Parathyroid adenoma (tissue), 2 donors: Measurements from ENCODE around the gene IL21R.
"Not testable (repeated sequence)": the region's sequence is repeated elsewhere in the genome, so short reads cannot be mapped to it uniquely, and the experiment has no call there.

Source experiments
- H2AFZ ChIP-seq: fragments of 300-600 bp; sonication (generic); one replicate; pipeline ENCODE4 v1.7.0; 2017; ENCODE audit warnings: antibody characterized with exemption, mild to moderate bottlenecking
- H3K27ac ChIP-seq: fragments of 300-600 bp; sonication (generic); one replicate; pipeline ENCODE4 v1.7.0; 2017
- H3K27me3 ChIP-seq: fragments of 300-600 bp; sonication (generic); one replicate; pipeline ENCODE4 v1.7.0; 2017; ENCODE audit warnings: low read length; ENCODE audit not compliant: control insufficient read depth, insufficient read depth
- H3K36me3 ChIP-seq: fragments of 300-600 bp; sonication (generic); one replicate; pipeline ENCODE4 v1.7.0; 2017; ENCODE audit warnings: low read length; ENCODE audit not compliant: control insufficient read depth, insufficient read depth
- H3K4me1 ChIP-seq: fragments of 300-600 bp; sonication (generic); one replicate; pipeline ENCODE4 v1.7.0; 2017; ENCODE audit warnings: control low read depth
- H3K4me2 ChIP-seq: fragments of 300-600 bp; sonication (generic); one replicate; pipeline ENCODE4 v1.7.0; 2017; ENCODE audit warnings: low read length
- H3K4me3 ChIP-seq: fragments of 300-600 bp; sonication (generic); one replicate; pipeline ENCODE4 v1.7.0; 2017; ENCODE audit warnings: low read depth, low read length
- H3K79me2 ChIP-seq: fragments of 300-600 bp; sonication (generic); one replicate; pipeline ENCODE4 v1.7.0; 2017; ENCODE audit warnings: control low read depth
- H3K9ac ChIP-seq: fragments of 300-600 bp; sonication (generic); one replicate; pipeline ENCODE4 v1.7.0; 2017; ENCODE audit warnings: mild to moderate bottlenecking
- H3K9me3 ChIP-seq: fragments of 300-600 bp; sonication (generic); one replicate; pipeline ENCODE4 v1.7.0; 2017; ENCODE audit warnings: low read length; ENCODE audit not compliant: control insufficient read depth
- TF ChIP-seq, protein P1 (sequence below): fragments of 300-600 bp; sonication (generic); IDR thresholded peaks from one replicate; pipeline ENCODE4 v1.7.0; 2017; ENCODE audit warnings: antibody characterized with exemption, mild to moderate bottlenecking
- donor health status: primary hyperparathyroidism.

Gene IL21R

DNA sequence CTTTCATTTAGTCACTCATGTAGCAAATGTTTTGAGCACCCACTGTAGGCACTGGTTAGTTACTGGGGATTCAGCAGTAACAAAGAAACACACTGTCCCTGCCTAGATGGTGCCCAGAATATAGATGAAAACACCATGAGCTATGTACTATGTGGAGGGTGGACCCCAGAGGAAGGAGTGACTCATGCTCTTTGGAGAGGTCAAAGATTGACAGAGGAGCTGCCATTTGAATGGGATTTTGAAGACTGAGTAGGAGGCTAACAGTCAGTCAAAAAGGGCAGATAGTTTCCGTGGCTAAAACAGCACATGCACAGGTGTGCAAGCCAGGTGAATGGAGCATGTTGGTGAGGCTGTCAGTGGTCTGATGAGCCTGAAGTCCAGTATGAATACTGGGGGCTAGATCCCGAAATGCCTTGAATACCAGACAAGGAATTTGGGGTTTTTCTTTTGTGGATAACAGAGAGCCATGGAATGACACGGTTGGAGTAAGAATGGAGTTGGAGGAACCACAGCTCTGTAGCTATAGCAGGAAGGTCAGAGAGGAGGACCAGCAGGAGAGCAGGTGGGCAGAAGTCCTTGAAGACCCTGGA is 6.1 kb downstream of the IL21R start:
- no peaks in the 10 kb centered on the region for H3K27me3 ChIP-seq
- no peaks in the 10 kb centered on the region for H3K4me1 ChIP-seq
- no peak overlapping the region for H3K4me2 ChIP-seq
- H3K9me3 ChIP-seq: peaks cover 3% of the 10 kb centered on the region
- TF ChIP-seq, protein P1, sequence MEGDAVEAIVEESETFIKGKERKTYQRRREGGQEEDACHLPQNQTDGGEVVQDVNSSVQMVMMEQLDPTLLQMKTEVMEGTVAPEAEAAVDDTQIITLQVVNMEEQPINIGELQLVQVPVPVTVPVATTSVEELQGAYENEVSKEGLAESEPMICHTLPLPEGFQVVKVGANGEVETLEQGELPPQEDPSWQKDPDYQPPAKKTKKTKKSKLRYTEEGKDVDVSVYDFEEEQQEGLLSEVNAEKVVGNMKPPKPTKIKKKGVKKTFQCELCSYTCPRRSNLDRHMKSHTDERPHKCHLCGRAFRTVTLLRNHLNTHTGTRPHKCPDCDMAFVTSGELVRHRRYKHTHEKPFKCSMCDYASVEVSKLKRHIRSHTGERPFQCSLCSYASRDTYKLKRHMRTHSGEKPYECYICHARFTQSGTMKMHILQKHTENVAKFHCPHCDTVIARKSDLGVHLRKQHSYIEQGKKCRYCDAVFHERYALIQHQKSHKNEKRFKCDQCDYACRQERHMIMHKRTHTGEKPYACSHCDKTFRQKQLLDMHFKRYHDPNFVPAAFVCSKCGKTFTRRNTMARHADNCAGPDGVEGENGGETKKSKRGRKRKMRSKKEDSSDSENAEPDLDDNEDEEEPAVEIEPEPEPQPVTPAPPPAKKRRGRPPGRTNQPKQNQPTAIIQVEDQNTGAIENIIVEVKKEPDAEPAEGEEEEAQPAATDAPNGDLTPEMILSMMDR: no peak
- no peaks in the 10 kb centered on the region for H3K36me3 ChIP-seq
- H3K27ac ChIP-seq: no peak overlapping the region
- no peak overlapping the region for H3K9ac ChIP-seq
- no peak overlapping the region for H3K4me3 ChIP-seq
- no peaks in the 10 kb centered on the region for H3K79me2 ChIP-seq
- no peak overlapping the region for H2AFZ ChIP-seq

DNA sequence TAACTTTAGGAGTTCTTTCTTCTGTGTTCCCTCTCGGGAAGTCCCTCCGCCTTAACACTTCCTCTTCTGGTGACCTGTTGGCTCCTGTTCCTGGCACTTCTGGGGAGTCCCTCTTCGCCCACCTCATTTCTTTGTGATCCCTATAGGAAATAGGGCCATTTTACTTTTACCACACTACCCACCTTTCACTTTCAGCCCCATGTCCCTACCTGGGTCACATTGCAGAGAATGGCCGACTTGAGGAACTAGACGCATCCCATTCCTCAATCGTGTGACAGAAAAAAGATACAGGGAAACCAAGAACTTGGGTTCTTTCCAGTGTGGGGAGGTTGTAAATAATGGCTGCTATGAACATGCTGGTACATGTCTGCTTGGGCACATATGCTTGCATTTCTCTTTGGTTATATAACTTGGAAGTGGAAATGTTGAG is 6.6 kb downstream of the IL21R start:
- H3K27ac ChIP-seq: no peak overlapping the region
- H3K36me3 ChIP-seq: no peaks in the 10 kb centered on the region
- peaks cover 3% of the 10 kb centered on the region for H3K9me3 ChIP-seq
- no peak overlapping the region for H3K4me3 ChIP-seq
- H3K4me1 ChIP-seq: no peaks in the 10 kb centered on the region
- TF ChIP-seq, protein P1: no peak
- H3K27me3 ChIP-seq: no peaks in the 10 kb centered on the region
- H3K9ac ChIP-seq: no peak overlapping the region
- no peak overlapping the region for H3K4me2 ChIP-seq
- no peak overlapping the region for H2AFZ ChIP-seq
- no peaks in the 10 kb centered on the region for H3K79me2 ChIP-seq

DNA sequence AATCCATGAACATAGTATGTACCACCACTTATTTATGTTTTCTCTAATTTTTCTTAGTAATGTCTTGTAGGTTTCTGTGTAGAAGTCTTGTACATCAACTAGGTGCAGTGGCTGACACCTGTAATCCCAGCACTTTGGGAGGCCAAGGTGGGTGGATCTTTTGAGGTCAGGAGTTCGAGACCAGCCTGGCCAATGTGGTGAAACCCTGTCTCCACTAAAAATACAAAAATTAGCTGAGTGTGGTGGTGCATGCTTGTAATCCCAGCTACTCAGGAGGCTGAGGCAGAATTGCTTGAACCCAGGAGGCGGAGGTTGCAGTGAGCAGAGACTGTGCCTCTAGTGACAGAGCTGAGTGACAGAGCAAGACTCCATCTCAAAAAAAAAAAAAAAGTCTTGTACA is 8.0 kb downstream of the IL21R start:
- H3K79me2 ChIP-seq, H3K4me3 ChIP-seq, H3K27me3 ChIP-seq: not testable (repeated sequence)

DNA sequence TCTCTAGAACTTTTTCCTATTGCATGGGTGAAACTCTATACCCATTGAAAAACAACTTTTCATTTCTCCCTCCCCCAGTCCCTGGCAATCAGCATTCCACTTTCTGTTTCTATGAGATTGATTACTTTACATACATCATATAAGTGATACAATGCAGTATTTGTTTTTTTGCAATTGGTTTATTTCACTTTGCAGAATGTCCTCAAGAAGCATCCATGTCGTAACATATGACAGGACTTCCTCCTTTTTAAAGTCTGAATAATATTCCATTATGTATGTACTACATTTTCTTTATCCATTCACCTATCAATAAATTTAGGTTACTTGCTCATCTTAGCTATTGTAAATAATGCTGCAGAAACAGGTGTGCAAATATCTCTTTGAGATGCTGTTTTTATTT is 8.8 kb downstream of the IL21R start:
- Histone ChIP-seq H3K4me1 (no peaks in the 10 kb centered on the region), H3K9me3 (peaks cover 3% of the 10 kb centered on the region), H3K4me3 (no peak overlapping the region), H3K9ac (no peak overlapping the region), H3K36me3 (no peaks in the 10 kb centered on the region), H3K79me2 (no peaks in the 10 kb centered on the region), H3K27ac (no peak overlapping the region), H3K27me3 (no peaks in the 10 kb centered on the region), H3K4me2 (no peak overlapping the region), H2AFZ (no peak overlapping the region)
- TF ChIP-seq, protein P1: no peak

More for the DNA sequence above, 8.0 kb downstream of the IL21R start:
- not testable (repeated sequence) for H3K9ac ChIP-seq, H3K36me3 ChIP-seq, H3K4me1 ChIP-seq, H3K27ac ChIP-seq, H2AFZ ChIP-seq, H3K4me2 ChIP-seq, H3K9me3 ChIP-seq

DNA sequence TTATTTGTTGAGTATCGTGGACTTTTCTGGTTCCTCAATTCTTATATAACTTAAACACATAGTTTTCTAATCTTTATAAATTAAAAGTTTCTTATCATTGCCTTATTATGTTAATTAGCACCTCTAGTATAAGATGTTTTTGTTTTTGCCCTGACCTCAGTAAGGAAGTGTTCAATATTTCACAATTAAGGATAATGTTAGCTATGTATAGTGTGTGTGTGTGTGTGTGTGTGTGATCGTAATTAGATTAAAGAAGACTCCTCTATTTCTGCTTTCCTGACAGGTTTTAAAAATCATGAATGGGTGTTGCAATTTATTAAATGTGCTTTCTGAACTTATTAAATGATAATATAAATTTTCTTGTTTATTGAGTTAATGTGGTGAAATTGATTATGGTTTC is 12.0 kb downstream of the IL21R start:
- no peak overlapping the region for H2AFZ ChIP-seq
- TF ChIP-seq, protein P1: no peak
- no peak overlapping the region for H3K9ac ChIP-seq
- H3K4me2 ChIP-seq: no peak overlapping the region
- peaks cover 3% of the 10 kb centered on the region for H3K9me3 ChIP-seq
- no peaks in the 10 kb centered on the region for H3K36me3 ChIP-seq
- no peak overlapping the region for H3K4me3 ChIP-seq
- H3K27me3 ChIP-seq: no peaks in the 10 kb centered on the region
- H3K27ac ChIP-seq: no peak overlapping the region
- H3K4me1 ChIP-seq: no peaks in the 10 kb centered on the region
- H3K79me2 ChIP-seq: no peaks in the 10 kb centered on the region
